Dendritic cell treated with granulocyte-macrophage colony-stimulating factor and Interleukin-4, amounts not matched to agents 40 ng/mL and 50 ng/mL, for 4 days (primary cell): ENCODE results near the gene PPHLN1.
"Not testable (repeated sequence)": the region's sequence is repeated elsewhere in the genome, so short reads cannot be mapped to it uniquely, and the experiment has no call there.

Experiments used
- H3K27ac Mint-ChIP-seq: one replicate; pipeline ENCODE4 v1.8.0; 2022; ENCODE audit warnings: mild to moderate bottlenecking, mixed read lengths
- H3K27me3 Mint-ChIP-seq: one replicate; pipeline ENCODE4 v1.8.0; 2022; ENCODE audit warnings: mild to moderate bottlenecking, mixed read lengths
- H3K36me3 Mint-ChIP-seq: one replicate; pipeline ENCODE4 v1.8.0; 2022; ENCODE audit warnings: low read depth, mixed read lengths
- H3K4me1 Mint-ChIP-seq: one replicate; pipeline ENCODE4 v1.8.0; 2022; ENCODE audit warnings: low read depth, mixed read lengths
- H3K4me3 Mint-ChIP-seq: one replicate; pipeline ENCODE4 v1.8.0; 2022; ENCODE audit warnings: mild to moderate bottlenecking, moderate library complexity, mixed read lengths
- H3K9me3 Mint-ChIP-seq: one replicate; pipeline ENCODE4 v1.8.0; 2022; ENCODE audit warnings: mixed read lengths
- intact Hi-C: fragments of 100-400 bp; cut with micrococcal nuclease; formaldehyde crosslinking; loops from one replicate; pipeline ENCODE4 v1.15.0; 2022

Gene PPHLN1

GRCh38 chr12:42332301-42333285 lies 6.6 kb downstream of the PPHLN1 start:
- peaks cover 48% of the 10 kb centered on the region for H3K4me1 Mint-ChIP-seq
- intact Hi-C loops, result loop anchor here (1.0 to 5.0 kb wide), 2 partner anchors 203 to 1055 kb away; no protein-coding TSS in a partner anchor

GRCh38 chr12:42336286-42336685 lies 10.3 kb downstream of the PPHLN1 start:
- H3K4me3 Mint-ChIP-seq, result no peak overlapping the region
- peaks cover 39% of the 10 kb centered on the region for H3K36me3 Mint-ChIP-seq
- H3K9me3 Mint-ChIP-seq, result no peaks in the 10 kb centered on the region
- no peaks in the 10 kb centered on the region for H3K27me3 Mint-ChIP-seq
- H3K27ac Mint-ChIP-seq, result no peak overlapping the region
- peaks cover 28% of the 10 kb centered on the region for H3K4me1 Mint-ChIP-seq
- intact Hi-C loops, result no loop called here

More at GRCh38 chr12:42332301-42333285, 6.6 kb downstream of the PPHLN1 start:
- peaks cover 41% of the 10 kb centered on the region for H3K36me3 Mint-ChIP-seq
- H3K4me3 Mint-ChIP-seq, result no peak overlapping the region
- H3K27me3 Mint-ChIP-seq, result no peaks in the 10 kb centered on the region
- no peaks in the 10 kb centered on the region for H3K9me3 Mint-ChIP-seq
- no peak overlapping the region for H3K27ac Mint-ChIP-seq

- Mint-ChIP-seq H3K9me3 (no peaks in the 10 kb centered on the region), H3K4me1 (peaks cover 21% of the 10 kb centered on the region), H3K4me3 (no peak overlapping the region), H3K27ac (no peak overlapping the region), H3K27me3 (no peaks in the 10 kb centered on the region), H3K36me3 (peaks cover 47% of the 10 kb centered on the region)
- intact Hi-C loops, result no loop called here
Observed at GRCh38 chr12:42338280-42338679, 12.3 kb downstream of the PPHLN1 start.

- intact Hi-C loops, result no loop called here
- Mint-ChIP-seq H3K4me3 (no peak overlapping the region), H3K27me3 (no peaks in the 10 kb centered on the region), H3K36me3 (peaks cover 45% of the 10 kb centered on the region), H3K4me1 (peaks cover 11% of the 10 kb centered on the region), H3K9me3 (no peaks in the 10 kb centered on the region), H3K27ac (no peak overlapping the region)
Observed at GRCh38 chr12:42342028-42342427, 16.1 kb downstream of the PPHLN1 start.

GRCh38 chr12:42343721-42344120 lies 17.8 kb downstream of the PPHLN1 start:
- H3K27ac Mint-ChIP-seq, result no peak overlapping the region
- peaks cover 5% of the 10 kb centered on the region for H3K4me1 Mint-ChIP-seq
- no peaks in the 10 kb centered on the region for H3K9me3 Mint-ChIP-seq
- no peaks in the 10 kb centered on the region for H3K27me3 Mint-ChIP-seq
- H3K4me3 Mint-ChIP-seq, result no peak overlapping the region
- peaks cover 28% of the 10 kb centered on the region for H3K36me3 Mint-ChIP-seq
- intact Hi-C loops, result no loop called here

- no peaks in the 10 kb centered on the region for H3K9me3 Mint-ChIP-seq
- peaks cover 5% of the 10 kb centered on the region for H3K4me1 Mint-ChIP-seq
- H3K27ac Mint-ChIP-seq, result no peak overlapping the region
- H3K4me3 Mint-ChIP-seq, result no peak overlapping the region
- H3K36me3 Mint-ChIP-seq, result peaks cover 32% of the 10 kb centered on the region
- intact Hi-C loops, result no loop called here
- no peaks in the 10 kb centered on the region for H3K27me3 Mint-ChIP-seq
Observed at GRCh38 chr12:42346403-42347002, 20.5 kb downstream of the PPHLN1 start.

- H3K4me3 Mint-ChIP-seq, H3K9me3 Mint-ChIP-seq, H3K4me1 Mint-ChIP-seq, H3K27me3 Mint-ChIP-seq, H3K27ac Mint-ChIP-seq, intact Hi-C loops: not testable (repeated sequence)
- H3K36me3 Mint-ChIP-seq, result peaks cover 34% of the 10 kb centered on the region
Observed at GRCh38 chr12:42349119-42350020, 23.4 kb downstream of the PPHLN1 start.

GRCh38 chr12:42350021-42350407 lies 24.0 kb downstream of the PPHLN1 start:
- H3K4me1 Mint-ChIP-seq, H3K27me3 Mint-ChIP-seq, intact Hi-C loops, H3K9me3 Mint-ChIP-seq, H3K4me3 Mint-ChIP-seq, H3K27ac Mint-ChIP-seq: not testable (repeated sequence)
- peaks cover 41% of the 10 kb centered on the region for H3K36me3 Mint-ChIP-seq

GRCh38 chr12:42356344-42356743 lies 30.4 kb downstream of the PPHLN1 start:
- intact Hi-C loops, result no loop called here
- Mint-ChIP-seq H3K9me3 (no peaks in the 10 kb centered on the region), H3K4me3 (no peak overlapping the region), H3K27ac (no peak overlapping the region), H3K27me3 (no peaks in the 10 kb centered on the region), H3K36me3 (peaks cover 54% of the 10 kb centered on the region), H3K4me1 (peaks cover 13% of the 10 kb centered on the region)

GRCh38 chr12:42360747-42361403 lies 34.9 kb downstream of the PPHLN1 start:
- intact Hi-C loops, result no loop called here
- Mint-ChIP-seq H3K4me3 (no peak overlapping the region), H3K36me3 (peaks cover 37% of the 10 kb centered on the region)

GRCh38 chr12:42361909-42362646 lies 36.1 kb downstream of the PPHLN1 start:
- H3K4me1 Mint-ChIP-seq, result peaks cover 13% of the 10 kb centered on the region
- intact Hi-C loops, result no loop called here
- H3K27me3 Mint-ChIP-seq, result no peaks in the 10 kb centered on the region
- no peaks in the 10 kb centered on the region for H3K9me3 Mint-ChIP-seq
- H3K27ac Mint-ChIP-seq, result no peak overlapping the region
- H3K4me3 Mint-ChIP-seq, result no peak overlapping the region
- peaks cover 32% of the 10 kb centered on the region for H3K36me3 Mint-ChIP-seq

More at GRCh38 chr12:42360747-42361403, 34.9 kb downstream of the PPHLN1 start:
- H3K27me3 Mint-ChIP-seq, result no peaks in the 10 kb centered on the region
- no peaks in the 10 kb centered on the region for H3K9me3 Mint-ChIP-seq
- H3K4me1 Mint-ChIP-seq, result peaks cover 13% of the 10 kb centered on the region
- H3K27ac Mint-ChIP-seq, result no peak overlapping the region

GRCh38 chr12:42362647-42363260 lies 36.8 kb downstream of the PPHLN1 start:
- Mint-ChIP-seq H3K4me3 (no peak overlapping the region), H3K36me3 (peaks cover 32% of the 10 kb centered on the region), H3K27ac (no peak overlapping the region), H3K9me3 (no peaks in the 10 kb centered on the region), H3K4me1 (peaks cover 13% of the 10 kb centered on the region), H3K27me3 (no peaks in the 10 kb centered on the region)
- intact Hi-C loops, result no loop called here
